ENCODE measurements around the gene STRIT1. TPM values are rescaled to one million over a fixed set of nuclear protein-coding genes. Genes with fewer than 3 reads are reported as not detected.
"Not testable (repeated sequence)": the region's sequence is repeated elsewhere in the genome, so short reads cannot be mapped to it uniquely, and the experiment has no call there.

STRIT1 gene
- total and polyA plus RNA-seq, 2 donors (not counting 1 experiment from before 2014, with no cell fraction given): not detected

- no peak for TF ChIP-seq EZH2 (IDR thresholded peaks at IDR 0.05; ENCODE audit: low read length, missing control alignments)
- no peak for TF ChIP-seq CTCF (conservative IDR thresholded peaks at IDR 0.05 in 1 of 2, IDR thresholded peaks at IDR 0.05 in 1 of 2; ENCODE audit: low read depth in 1 of 2, low read length in 2 of 2)
- Histone ChIP-seq H3K27me3 (ENCODE audit: control insufficient read depth, insufficient read depth, low read length) (no peaks in the 10 kb centered on the region), H3K79me2 (ENCODE audit: control insufficient read depth, insufficient read depth, low read length) (no peaks in the 10 kb centered on the region), H3K4me3 (replicated peaks in 1 of 4; ENCODE audit: control extremely low read depth in 1 of 4, insufficient read depth in 1 of 4, low read depth in 3 of 4, low read length in 4 of 4) (no peak overlapping the region), H3K36me3 (ENCODE audit: control insufficient read depth, insufficient read depth, low read length) (no peaks in the 10 kb centered on the region), H4K20me1 (ENCODE audit: control insufficient read depth, extremely low read depth, insufficient read depth, low read length) (no peaks in the 10 kb centered on the region), H3K27ac (ENCODE audit: insufficient read depth, low read length) (no peak overlapping the region), H3K9me3 (ENCODE audit: control insufficient read depth, insufficient read depth, low read depth, low read length) (no peaks in the 10 kb centered on the region), H3K4me2 (ENCODE audit: extremely low read depth, insufficient read depth, low read length) (no peak overlapping the region), H2AFZ (ENCODE audit: low read length) (peak overlapping the region; percentile 20), H3K9ac (ENCODE audit: insufficient read depth, low read length) (no peak overlapping the region), H3K4me1 (ENCODE audit: control insufficient read depth, extremely low read depth, insufficient read depth, low read length) (peaks cover 3% of the 10 kb centered on the region)
- peak; percentile 19 to 39 for DNase-seq (ENCODE audit: low read depth in 2 of 2)
Measured at GRCh38 chr3:155281912-155282311, 11.6 kb downstream of the STRIT1 start.

DNA sequence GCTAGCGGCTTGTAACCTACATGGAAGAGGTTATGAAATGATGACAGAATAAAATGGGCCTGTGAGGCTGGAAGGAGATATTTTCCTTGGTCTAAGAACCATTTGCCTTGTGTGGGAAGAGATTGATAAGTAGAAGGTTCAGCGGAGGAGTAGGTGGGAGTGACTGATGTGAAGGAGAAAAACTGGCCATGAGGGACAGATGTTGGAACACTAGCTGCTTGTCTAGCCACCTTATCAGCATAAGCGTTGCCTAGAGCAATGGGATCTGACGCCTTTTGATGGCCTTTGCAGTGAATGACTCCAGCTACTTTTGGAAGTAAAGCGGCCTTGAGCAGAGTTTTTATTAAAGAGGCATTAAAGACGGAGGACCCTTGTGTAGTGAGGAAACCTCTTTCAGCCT lies 17.4 kb downstream of the STRIT1 start:
- H3K9me3 ChIP-seq (ENCODE audit: control insufficient read depth, insufficient read depth, low read depth, low read length); H4K20me1 ChIP-seq (ENCODE audit: control insufficient read depth, extremely low read depth, insufficient read depth, low read length); H3K27ac ChIP-seq (ENCODE audit: insufficient read depth, low read length); H3K79me2 ChIP-seq (ENCODE audit: control insufficient read depth, insufficient read depth, low read length); H3K4me1 ChIP-seq (ENCODE audit: control insufficient read depth, extremely low read depth, insufficient read depth, low read length); H3K4me2 ChIP-seq (ENCODE audit: extremely low read depth, insufficient read depth, low read length); H3K27me3 ChIP-seq (ENCODE audit: control insufficient read depth, insufficient read depth, low read length); H3K36me3 ChIP-seq (ENCODE audit: control insufficient read depth, insufficient read depth, low read length); H3K9ac ChIP-seq (ENCODE audit: insufficient read depth, low read length); H3K4me3 ChIP-seq (replicated peaks in 1 of 4; ENCODE audit: control extremely low read depth in 1 of 4, insufficient read depth in 1 of 4, low read depth in 3 of 4, low read length in 4 of 4); DNase-seq (ENCODE audit: low read depth in 2 of 2); H2AFZ ChIP-seq (ENCODE audit: low read length): not testable (repeated sequence)

DNA sequence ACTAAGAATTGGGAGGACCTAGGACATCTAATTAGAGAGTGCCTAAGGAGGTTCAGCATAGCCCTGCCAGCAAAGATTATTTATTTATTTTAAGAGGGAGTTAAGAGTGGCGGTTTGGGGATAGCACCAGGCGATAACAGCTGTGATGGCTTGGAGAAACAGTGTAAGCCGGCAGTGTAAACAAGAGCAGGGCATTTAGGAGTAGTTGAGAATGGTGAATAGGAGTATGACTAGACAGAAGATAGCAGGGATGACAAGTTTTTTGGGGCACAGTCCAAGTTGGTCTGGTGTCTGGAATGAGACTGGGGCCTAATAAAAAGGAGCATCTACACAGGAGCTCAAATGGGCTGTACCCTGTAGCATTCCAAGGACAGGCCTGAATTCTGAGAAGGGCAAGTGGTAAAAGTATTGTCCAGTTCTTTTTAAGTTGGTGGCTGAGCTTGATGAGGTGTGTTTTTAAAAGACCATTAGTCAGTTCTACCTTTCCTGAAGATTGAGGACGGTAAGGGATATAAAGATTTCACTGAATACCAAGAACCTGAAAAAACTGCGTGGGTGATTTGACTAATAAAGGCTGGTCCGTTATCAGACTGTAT lies 18.2 kb downstream of the STRIT1 start:
- not testable (repeated sequence) for H3K27ac ChIP-seq (ENCODE audit: insufficient read depth, low read length); H3K4me2 ChIP-seq (ENCODE audit: extremely low read depth, insufficient read depth, low read length); H3K79me2 ChIP-seq (ENCODE audit: control insufficient read depth, insufficient read depth, low read length); H3K4me1 ChIP-seq (ENCODE audit: control insufficient read depth, extremely low read depth, insufficient read depth, low read length); H2AFZ ChIP-seq (ENCODE audit: low read length); DNase-seq (ENCODE audit: low read depth in 2 of 2); H3K36me3 ChIP-seq (ENCODE audit: control insufficient read depth, insufficient read depth, low read length); H3K9ac ChIP-seq (ENCODE audit: insufficient read depth, low read length); H3K27me3 ChIP-seq (ENCODE audit: control insufficient read depth, insufficient read depth, low read length); H3K4me3 ChIP-seq (replicated peaks in 1 of 4; ENCODE audit: control extremely low read depth in 1 of 4, insufficient read depth in 1 of 4, low read depth in 3 of 4, low read length in 4 of 4); H4K20me1 ChIP-seq (ENCODE audit: control insufficient read depth, extremely low read depth, insufficient read depth, low read length); H3K9me3 ChIP-seq (ENCODE audit: control insufficient read depth, insufficient read depth, low read depth, low read length)

DNA sequence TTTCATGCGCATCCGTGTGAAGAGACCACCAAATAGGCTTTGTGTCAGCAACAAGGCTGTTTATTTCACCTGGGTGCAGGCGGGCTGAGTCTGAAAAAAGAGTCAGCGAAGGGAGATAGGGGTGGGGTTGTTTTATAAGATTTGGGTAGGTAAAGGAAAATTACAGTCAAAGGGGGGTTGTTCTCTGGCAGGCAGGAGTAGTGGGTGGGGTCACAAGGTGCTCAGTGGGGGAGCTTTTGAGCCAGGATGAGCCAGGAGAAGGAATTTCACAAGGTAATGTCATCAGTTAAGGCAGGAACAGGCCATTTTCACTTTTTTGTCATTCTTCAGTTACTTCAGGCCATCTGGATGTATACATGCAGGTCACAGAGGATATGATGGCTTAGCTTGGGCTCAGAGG lies 19.0 kb downstream of the STRIT1 start:
- H4K20me1 ChIP-seq (ENCODE audit: control insufficient read depth, extremely low read depth, insufficient read depth, low read length); H2AFZ ChIP-seq (ENCODE audit: low read length); H3K9ac ChIP-seq (ENCODE audit: insufficient read depth, low read length); H3K36me3 ChIP-seq (ENCODE audit: control insufficient read depth, insufficient read depth, low read length); H3K27ac ChIP-seq (ENCODE audit: insufficient read depth, low read length); H3K9me3 ChIP-seq (ENCODE audit: control insufficient read depth, insufficient read depth, low read depth, low read length); H3K4me3 ChIP-seq (replicated peaks in 1 of 4; ENCODE audit: control extremely low read depth in 1 of 4, insufficient read depth in 1 of 4, low read depth in 3 of 4, low read length in 4 of 4); H3K27me3 ChIP-seq (ENCODE audit: control insufficient read depth, insufficient read depth, low read length); DNase-seq (ENCODE audit: low read depth in 2 of 2); H3K79me2 ChIP-seq (ENCODE audit: control insufficient read depth, insufficient read depth, low read length); H3K4me2 ChIP-seq (ENCODE audit: extremely low read depth, insufficient read depth, low read length); H3K4me1 ChIP-seq (ENCODE audit: control insufficient read depth, extremely low read depth, insufficient read depth, low read length): not testable (repeated sequence)

Measured in fibroblast of lung (primary cell).